H1 (cell line): ENCODE results near the gene CCDC154. TPM values are rescaled to one million over a fixed set of nuclear protein-coding genes. Genes with fewer than 3 reads are reported as not detected.
A peak's percentile ranks its signal among the peaks of the same experiment; 100 is the strongest.

Experiments
- CTCF ChIA-PET: fragments of 300-600 bp; sonication (Branson Sonifier 250); formaldehyde crosslinking; loops from one replicate; lab custom pipeline; 2021; ENCODE audit not compliant: partially characterized antibody; lab: Charles Lee
- POLR2A ChIA-PET: fragments of 300-600 bp; sonication (Branson Sonifier 250); formaldehyde crosslinking; loops from one replicate; lab custom pipeline; 2021; ENCODE audit warnings: inconsistent platforms; ENCODE audit not compliant: partially characterized antibody; lab: Charles Lee
- DNase-seq, 2 experiments: peaks; one replicate each; pipeline versions ENCODE4 v3.0.0 to v3.0.0-alpha.2; 2010 to 2022; ENCODE audit warnings: low spot score in 2 of 2, low read depth in 1 of 2, mixed read lengths in 1 of 2
- FAIRE-seq: peaks from 2 replicates; lab custom pipeline; 2011; peaks lifted over from hg19 to GRCh38; lab: Jason Lieb, UNC
- H2AFZ ChIP-seq: 2 replicates; pipeline ENCODE4 v1.8.1; 2012; ENCODE audit warnings: low read length, inconsistent platforms
- H2AK5ac ChIP-seq: 2 replicates; pipeline ENCODE4 v1.6.1; 2013; ENCODE audit warnings: low read depth, low read length
- H2BK120ac ChIP-seq: replicated peaks from 2 replicates; pipeline ENCODE3; 2013; ENCODE audit warnings: low read depth, low read length, inconsistent platforms
- H2BK12ac ChIP-seq: 2 replicates; pipeline ENCODE4 v1.6.1; 2013; ENCODE audit warnings: low read depth, low read length
- H2BK15ac ChIP-seq: 2 replicates; pipeline ENCODE4 v1.6.1; 2013; ENCODE audit warnings: low read length
- H2BK20ac ChIP-seq: 2 replicates; pipeline ENCODE4 v1.6.1; 2013; ENCODE audit warnings: low read length
- H2BK5ac ChIP-seq: 2 replicates; pipeline ENCODE4 v1.6.1; 2013; ENCODE audit warnings: low read depth, low read length
- H3K14ac ChIP-seq: 2 replicates; pipeline ENCODE4 v1.6.1; 2013; ENCODE audit warnings: inconsistent platforms; ENCODE audit not compliant: insufficient read length
- H3K18ac ChIP-seq: 2 replicates; pipeline ENCODE4 v1.6.1; 2013; ENCODE audit warnings: low read length; ENCODE audit errors: extremely low read depth
- H3K23ac ChIP-seq: 2 replicates; pipeline ENCODE4 v1.6.1; 2013; ENCODE audit warnings: inconsistent platforms; ENCODE audit not compliant: insufficient read length
- H3K23me2 ChIP-seq: 2 replicates; pipeline ENCODE4 v1.6.1; 2013; ENCODE audit warnings: low read depth, low read length
- H3K27ac ChIP-seq: 2 replicates; pipeline ENCODE4 v1.6.1; 2011; ENCODE audit warnings: low read depth, low read length, inconsistent platforms
- H3K27me3 ChIP-seq, 4 experiments: replicated peaks in 1 of 4; 1 replicate in 1 of 4; 2 replicates in 3 of 4; pipeline versions ENCODE4 v1.6.1 to v1.8.1; 2011 to 2013; ENCODE audit warnings: low read length in 3 of 4, mild to moderate bottlenecking in 3 of 4, inconsistent platforms in 2 of 4, mixed read lengths in 2 of 4, moderate library complexity in 1 of 4; ENCODE audit not compliant: control insufficient read depth in 3 of 4, insufficient read depth in 3 of 4; ENCODE audit errors: extremely low read depth in 1 of 4
- H3K36me3 ChIP-seq, 4 experiments: 2 replicates each; pipeline versions ENCODE4 v1.6.1 to v1.8.1; 2011 to 2013; ENCODE audit warnings: mild to moderate bottlenecking in 4 of 4, low read length in 3 of 4, moderate library complexity in 2 of 4, control low read depth in 1 of 4, inconsistent platforms in 1 of 4; ENCODE audit not compliant: insufficient read depth in 4 of 4, control insufficient read depth in 2 of 4
- H3K4ac ChIP-seq: replicated peaks from 2 replicates; pipeline ENCODE3; 2013; ENCODE audit warnings: low read length, low read depth, mixed read lengths, inconsistent platforms; ENCODE audit not compliant: insufficient read length
- H3K4me1 ChIP-seq, 4 experiments: replicated peaks in 1 of 4; 1 replicate in 1 of 4; 2 replicates in 3 of 4; pipeline versions ENCODE4 v1.6.1 to v1.8.1; 2011 to 2013; ENCODE audit warnings: low read length in 3 of 4, inconsistent platforms in 2 of 4, mixed read lengths in 1 of 4; ENCODE audit not compliant: insufficient read depth in 4 of 4, control insufficient read depth in 3 of 4
- H3K4me2 ChIP-seq, 2 experiments: 2 replicates each; pipeline versions ENCODE4 v1.6.1 to v1.8.1; 2011 to 2013; ENCODE audit warnings: low read depth in 2 of 2, low read length in 2 of 2, control low read depth in 1 of 2, inconsistent platforms in 1 of 2, mild to moderate bottlenecking in 1 of 2; ENCODE audit not compliant: insufficient read depth in 1 of 2
- H3K4me3 ChIP-seq, 4 experiments: fragments of 200-600, 300-600 bp in 1 of 4; sonication (generic), shearing (Covaris generic), sonication (Bioruptor Twin) in 1 of 4; 2 replicates each; pipeline versions ENCODE4 v1.5.1 to v1.8.1; 2011 to 2016; ENCODE audit warnings: low read length in 4 of 4, low read depth in 3 of 4, control low read depth in 2 of 4, inconsistent platforms in 2 of 4, mild to moderate bottlenecking in 2 of 4, mixed read lengths in 1 of 4, moderate library complexity in 1 of 4; ENCODE audit not compliant: insufficient read depth in 2 of 4; ENCODE audit errors: extremely low read depth in 1 of 4
- H3K56ac ChIP-seq: replicated peaks from 2 replicates; pipeline ENCODE3; 2013; ENCODE audit warnings: low read depth, mild to moderate bottlenecking, mixed read lengths, low read length, inconsistent platforms; ENCODE audit not compliant: insufficient read length
- H3K79me1 ChIP-seq: 2 replicates; pipeline ENCODE4 v1.6.1; 2013; ENCODE audit warnings: low read depth, low read length, control low read depth
- H3K79me2 ChIP-seq, 2 experiments: 2 replicates each; pipeline versions ENCODE4 v1.6.1 to v1.8.1; 2012 to 2013; ENCODE audit warnings: low read length in 2 of 2, mild to moderate bottlenecking in 2 of 2, inconsistent platforms in 1 of 2; ENCODE audit not compliant: insufficient read depth in 2 of 2, control insufficient read depth in 1 of 2
- H3K9ac ChIP-seq, 4 experiments: replicated peaks in 1 of 4; 1 replicate in 1 of 4; 2 replicates in 3 of 4; pipeline versions ENCODE4 v1.6.1 to v1.8.1; 2011 to 2013; ENCODE audit warnings: low read depth in 3 of 4, low read length in 3 of 4, control low read depth in 2 of 4, mild to moderate bottlenecking in 2 of 4, moderate library complexity in 2 of 4, inconsistent platforms in 1 of 4; ENCODE audit errors: extremely low read depth in 1 of 4
- H3K9me3 ChIP-seq, 2 experiments: 2 replicates each; pipeline versions ENCODE4 v1.6.1 to v1.8.1; 2012 to 2013; ENCODE audit warnings: mild to moderate bottlenecking in 2 of 2, moderate library complexity in 2 of 2, control low read depth in 1 of 2, inconsistent platforms in 1 of 2, low read depth in 1 of 2, low read length in 1 of 2, mixed read lengths in 1 of 2; ENCODE audit not compliant: insufficient read depth in 2 of 2
- H4K20me1 ChIP-seq, 2 experiments: replicated peaks in 1 of 2; 2 replicates each; pipeline versions ENCODE3 to v1.8.1; 2011 to 2013; ENCODE audit warnings: inconsistent platforms in 2 of 2, low read length in 2 of 2, mild to moderate bottlenecking in 1 of 2; ENCODE audit not compliant: insufficient read depth in 2 of 2, control insufficient read depth in 1 of 2
- H4K5ac ChIP-seq: 2 replicates; pipeline ENCODE4 v1.6.1; 2013; ENCODE audit warnings: low read length, low read depth, mixed read lengths, inconsistent platforms; ENCODE audit not compliant: insufficient read length
- H4K8ac ChIP-seq: 2 replicates; pipeline ENCODE4 v1.8.0; 2013; ENCODE audit warnings: mild to moderate bottlenecking, moderate library complexity, low read length, inconsistent platforms; ENCODE audit not compliant: insufficient read depth; ENCODE audit errors: extremely low read depth
- H4K91ac ChIP-seq: replicated peaks from 2 replicates; pipeline ENCODE3; 2013; ENCODE audit warnings: low read length, mixed read lengths, inconsistent platforms; ENCODE audit not compliant: insufficient read length
- BCL11A ChIP-seq, 2 experiments: IDR thresholded peaks; one replicate each; pipeline ENCODE4 v1.6.1; 2011; ENCODE audit warnings: low read depth in 2 of 2, low read length in 2 of 2, mild to moderate bottlenecking in 2 of 2
- BRCA1 ChIP-seq: IDR thresholded peaks from 2 replicates; pipeline ENCODE4 v1.6.1; 2012; ENCODE audit warnings: low read depth, low read length, improper control_type of control experiment
- EGR1 ChIP-seq: IDR thresholded peaks from 2 replicates; pipeline ENCODE4 v1.6.1; 2011; ENCODE audit warnings: low read depth, low read length, borderline replicate concordance
- GABPA ChIP-seq: IDR thresholded peaks from 2 replicates; pipeline ENCODE4 v1.6.1; 2011; ENCODE audit warnings: mild to moderate bottlenecking, low read length, moderate library complexity, borderline replicate concordance; ENCODE audit not compliant: insufficient read depth
- GTF2F1 ChIP-seq: IDR thresholded peaks from 2 replicates; pipeline ENCODE4 v1.6.1; 2012; ENCODE audit warnings: low read depth, low read length, improper control_type of control experiment, borderline replicate concordance
- RNF2 ChIP-seq: fragments of 200-900, 300-1000 bp; sonication (generic); IDR thresholded peaks from 2 replicates; pipeline ENCODE4 v1.7.1; 2016; ENCODE audit warnings: borderline replicate concordance, low read depth, mild to moderate bottlenecking, antibody characterized with exemption, low read length; ENCODE audit not compliant: poor library complexity, severe bottlenecking; ENCODE audit errors: missing control alignments
- SAP30 ChIP-seq: fragments of 300-600 bp; sonication (generic); IDR thresholded peaks from 2 replicates; pipeline ENCODE4 v1.7.1; 2012; ENCODE audit warnings: low read length, moderate library complexity, mild to moderate bottlenecking, inconsistent platforms; ENCODE audit not compliant: insufficient read depth, insufficient replicate concordance
- SIN3A ChIP-seq, 2 experiments: IDR thresholded peaks in 1 of 2; conservative IDR thresholded peaks in 1 of 2; 2 replicates each; pipeline ENCODE4 v1.6.1; 2011 to 2012; ENCODE audit warnings: low read length in 2 of 2, improper control_type of control experiment in 1 of 2, low read depth in 1 of 2, mild to moderate bottlenecking in 1 of 2
- SIX5 ChIP-seq: IDR thresholded peaks from 2 replicates; pipeline ENCODE4 v1.6.1; 2011; ENCODE audit warnings: mild to moderate bottlenecking, low read depth, low read length
- SRF ChIP-seq: IDR thresholded peaks from 2 replicates; pipeline ENCODE4 v1.6.1; 2011; ENCODE audit warnings: mild to moderate bottlenecking, low read depth, low read length, moderate library complexity
- WGBS, 2 experiments: shearing (Covaris generic) in 1 of 2; methylation state at CpG; one replicate each; pipeline versions ENCODE4 v1.1.6 to v1.1.7; 2013 to 2015; ENCODE audit warnings: low lambda C conversion rate in 2 of 2, mixed read lengths in 2 of 2, inconsistent platforms in 1 of 2, low coverage in 1 of 2, missing lambda C conversion rate in 1 of 2; ENCODE audit not compliant: insufficient replicate concordance in 2 of 2, insufficient coverage in 1 of 2, insufficient read length in 1 of 2; ENCODE audit errors: extremely low coverage in 1 of 2, missing lambda C conversion rate in 1 of 2; 5-methylcytosine and 5-hydroxymethylcytosine counted together
- polyA plus RNA-seq, 7 experiments: library from polyadenylated mRNA; depleted of rRNA in 3 of 7; stranded (reverse) in 5 of 7; unstranded in 2 of 7; fragments of >200 nt in 5 of 7; fragments of 200-250 nt in 2 of 7; gene quantifications; 1 replicate in 5 of 7; 2 replicates in 1 of 7; 4 replicates in 1 of 7; pipeline versions ENCODE4 v1.2.1 to v1.2.3, GENCODE V29; 2011 to 2013; ENCODE audit warnings: missing spikeins in 2 of 7, mixed read lengths in 2 of 7
- total RNA-seq: library from RNA; stranded (reverse); fragmentation: NEBNext Ultra II Directional; extraction: Animal tissue kit (Norgen Biotek cat#: 25700); gene quantifications from 2 replicates; pipeline ENCODE4 v1.2.1, GENCODE V29; 2021
- TF ChIP-seq, protein P1 (sequence below): IDR thresholded peaks from 2 replicates; pipeline ENCODE4 v1.6.1; 2011; ENCODE audit warnings: low read length, improper control_type of control experiment

Gene CCDC154
- total and polyA plus RNA-seq, 2 of the 8 experiments (the other 6 are each of a cell fraction or from before 2014, with no cell fraction given) = 0.15 to 0.88 TPM

DNA sequence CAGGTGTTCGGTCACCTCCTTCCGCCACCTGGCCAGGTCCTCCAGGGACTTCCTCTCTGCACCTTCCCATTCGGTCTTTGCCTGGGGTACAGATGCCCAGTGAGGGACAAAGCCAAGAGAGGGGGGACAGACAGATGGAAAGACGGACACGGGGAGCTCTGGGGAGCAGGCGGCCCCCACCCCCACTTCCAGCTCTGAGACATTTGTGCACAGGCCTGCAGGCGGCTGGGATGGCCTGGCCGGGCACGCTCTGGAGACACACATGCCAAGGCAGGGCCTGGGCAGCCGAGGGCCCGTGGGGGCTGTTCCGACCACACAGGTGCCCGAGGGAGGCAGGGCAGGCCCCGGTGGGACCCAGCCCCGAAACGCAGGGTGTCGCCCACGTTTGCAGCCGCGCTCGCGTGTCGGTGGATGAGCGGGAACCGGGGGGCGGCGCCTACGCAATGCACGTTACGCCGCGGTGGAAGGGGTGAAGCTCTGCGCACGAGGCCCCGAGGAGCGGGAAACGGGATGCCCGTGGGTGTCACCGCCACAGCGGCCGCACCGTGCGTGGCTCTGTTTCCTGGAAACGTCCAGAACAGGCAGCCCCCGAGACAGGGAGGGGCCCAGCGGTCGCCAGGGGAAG is 7.5 kb downstream of the CCDC154 start:
- FAIRE-seq (no peak), DNase-seq (no peak)
- H3K79me2 ChIP-seq = no peaks in the 10 kb centered on the region
- no peaks in the 10 kb centered on the region for H4K20me1 ChIP-seq
- no peak overlapping the region for H4K5ac ChIP-seq
- H3K27ac ChIP-seq = no peak overlapping the region
- no peaks in the 10 kb centered on the region for H3K27me3 ChIP-seq
- no peak overlapping the region for H3K56ac ChIP-seq
- ChIA-PET CTCF (interaction anchor here (0.8 to 4.0 kb wide), 3 partner anchors 9 to 693 kb away, joined by 3 to 30 read pairs (median 3); no protein-coding TSS in a partner anchor), POLR2A (interaction anchor here (0.6 to 5.6 kb wide), 6 partner anchors 8 to 319 kb away, joined by 3 to 22 read pairs (median 4); partner anchors contain the start of gene UQCC4)
- H3K18ac ChIP-seq = no peak overlapping the region
- no peak overlapping the region for H2BK120ac ChIP-seq
- 93% methylated on average over 36 of the region's 47 CpGs; no CpG with 5 or more reads in 1 of the 2 experiments for WGBS, 2 experiments
- no peak overlapping the region for H2BK20ac ChIP-seq
- H2BK5ac ChIP-seq = no peak overlapping the region
- peak overlapping the region; percentile 7; the same call in 1 of the 2 replicates for H4K8ac ChIP-seq
- H3K79me1 ChIP-seq = no peaks in the 10 kb centered on the region
- H2AK5ac ChIP-seq = no peak overlapping the region
- H3K4me1 ChIP-seq = no peaks in the 10 kb centered on the region; a peak in 1 of 7 replicates
- H2AFZ ChIP-seq = no peak overlapping the region
- no peaks in the 10 kb centered on the region for H3K9me3 ChIP-seq
- no peak overlapping the region for H3K14ac ChIP-seq
- 0 out of 7 replicates have a peak overlapping the region, but pooled peaks of 1 of the 4 experiments have one; percentile 18 for H3K9ac ChIP-seq
- no peak overlapping the region for H3K23ac ChIP-seq
- no peaks in the 10 kb centered on the region for H3K23me2 ChIP-seq
- no peak overlapping the region for H2BK12ac ChIP-seq
- H2BK15ac ChIP-seq = no peak overlapping the region
- H4K91ac ChIP-seq = no peak overlapping the region
- H3K4ac ChIP-seq = no peak overlapping the region
- H3K4me3 ChIP-seq = no peak overlapping the region
- H3K4me2 ChIP-seq = no peak overlapping the region
- H3K36me3 ChIP-seq = no peaks in the 10 kb centered on the region
- TF ChIP-seq BRCA1 (no peak), SIN3A (conservative IDR thresholded peaks at IDR 0.05 in 1 of 2, IDR thresholded peaks at IDR 0.05 in 1 of 2; ENCODE audit: low read depth in 1 of 2, low read length in 2 of 2) (no peak), SIX5 (no peak), GABPA (no peak), RNF2 (no peak), GTF2F1 (no peak), BCL11A (IDR thresholded peaks at IDR 0.05; ENCODE audit: low read depth in 2 of 2, low read length in 2 of 2) (no peak), EGR1 (no peak), SAP30 (no peak), SRF (no peak)
- TF ChIP-seq, protein P1, sequence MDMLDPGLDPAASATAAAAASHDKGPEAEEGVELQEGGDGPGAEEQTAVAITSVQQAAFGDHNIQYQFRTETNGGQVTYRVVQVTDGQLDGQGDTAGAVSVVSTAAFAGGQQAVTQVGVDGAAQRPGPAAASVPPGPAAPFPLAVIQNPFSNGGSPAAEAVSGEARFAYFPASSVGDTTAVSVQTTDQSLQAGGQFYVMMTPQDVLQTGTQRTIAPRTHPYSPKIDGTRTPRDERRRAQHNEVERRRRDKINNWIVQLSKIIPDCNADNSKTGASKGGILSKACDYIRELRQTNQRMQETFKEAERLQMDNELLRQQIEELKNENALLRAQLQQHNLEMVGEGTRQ = no peak
